Astrocyte (in vitro differentiated cells and primary cell): ENCODE data around the gene ZNF771.

Experiments
- CTCF ChIP-seq: IDR thresholded peaks from 2 replicates; pipeline ENCODE4 v1.5.1; 2011; ENCODE audit warnings: low read depth, mild to moderate bottlenecking, inconsistent platforms, low read length, moderate library complexity; ENCODE audit not compliant: insufficient read depth
- EZH2 ChIP-seq: IDR thresholded peaks from 2 replicates; pipeline ENCODE4 v1.6.1; 2012; ENCODE audit warnings: mild to moderate bottlenecking, low read length, inconsistent platforms; ENCODE audit not compliant: insufficient read depth

- TF ChIP-seq CTCF (no peak), EZH2 (no peak)
Measured at GRCh38 chr16:30380072-30380802, 27.2 kb upstream of the ZNF771 start.
